Neural cell (in vitro differentiated cells): ENCODE results near the gene OR13G1.

Experiments used
- EP300 ChIP-seq: fragments of 450-650 bp; conservative IDR thresholded peaks from 2 replicates; pipeline ENCODE4 v1.6.1; 2014; ENCODE audit warnings: antibody characterized with exemption, mild to moderate bottlenecking, moderate library complexity; ENCODE audit not compliant: poor library complexity, severe bottlenecking
- EZH2 ChIP-seq: fragments of 200-600, 300-800 bp; shearing (Covaris generic), sonication (generic); IDR thresholded peaks from 2 replicates; pipeline ENCODE4 v1.6.1; 2014; ENCODE audit warnings: antibody characterized with exemption, low read length, borderline replicate concordance, mild to moderate bottlenecking; ENCODE audit not compliant: insufficient read depth, poor library complexity, severe bottlenecking
- MXI1 ChIP-seq: fragments of 450-650 bp; conservative IDR thresholded peaks from 2 replicates; pipeline ENCODE4 v1.6.1; 2014; ENCODE audit warnings: antibody characterized with exemption, mild to moderate bottlenecking; ENCODE audit not compliant: poor library complexity, severe bottlenecking
- POLR2AphosphoS5 ChIP-seq: IDR thresholded peaks from 2 replicates; pipeline ENCODE4 v1.6.1; 2012
- TAF1 ChIP-seq: IDR thresholded peaks from 2 replicates; pipeline ENCODE4 v1.6.1; 2012; ENCODE audit warnings: low read depth
- TF ChIP-seq, protein P1 (sequence below): fragments of 450-650 bp; IDR thresholded peaks from 2 replicates; pipeline ENCODE4 v1.5.1; 2014; ENCODE audit warnings: antibody characterized with exemption, mild to moderate bottlenecking, moderate library complexity; ENCODE audit not compliant: poor library complexity, severe bottlenecking
- TF ChIP-seq, protein P2 (sequence below): IDR thresholded peaks from 2 replicates; pipeline ENCODE4 v1.6.1; 2012; ENCODE audit warnings: borderline replicate concordance

DNA sequence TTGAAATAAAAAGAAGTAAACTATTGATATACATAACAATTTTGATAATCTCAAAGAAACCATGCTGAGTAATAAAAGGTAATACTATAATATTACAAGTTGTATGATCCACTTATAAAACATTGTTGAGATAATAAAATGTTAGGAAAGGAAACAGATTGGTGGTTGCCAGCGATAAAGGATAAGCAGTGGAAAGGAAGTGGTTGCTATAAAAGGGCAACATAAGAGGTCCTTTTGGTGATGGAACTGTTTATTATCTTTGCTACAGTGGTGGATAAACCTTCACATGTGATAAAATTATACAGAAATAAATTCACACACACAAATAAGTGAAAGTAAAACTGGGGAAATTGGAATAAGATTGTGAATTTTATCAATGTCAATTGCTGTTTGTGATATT lies 21.8 kb upstream of the OR13G1 start:
- TF ChIP-seq, protein P1, sequence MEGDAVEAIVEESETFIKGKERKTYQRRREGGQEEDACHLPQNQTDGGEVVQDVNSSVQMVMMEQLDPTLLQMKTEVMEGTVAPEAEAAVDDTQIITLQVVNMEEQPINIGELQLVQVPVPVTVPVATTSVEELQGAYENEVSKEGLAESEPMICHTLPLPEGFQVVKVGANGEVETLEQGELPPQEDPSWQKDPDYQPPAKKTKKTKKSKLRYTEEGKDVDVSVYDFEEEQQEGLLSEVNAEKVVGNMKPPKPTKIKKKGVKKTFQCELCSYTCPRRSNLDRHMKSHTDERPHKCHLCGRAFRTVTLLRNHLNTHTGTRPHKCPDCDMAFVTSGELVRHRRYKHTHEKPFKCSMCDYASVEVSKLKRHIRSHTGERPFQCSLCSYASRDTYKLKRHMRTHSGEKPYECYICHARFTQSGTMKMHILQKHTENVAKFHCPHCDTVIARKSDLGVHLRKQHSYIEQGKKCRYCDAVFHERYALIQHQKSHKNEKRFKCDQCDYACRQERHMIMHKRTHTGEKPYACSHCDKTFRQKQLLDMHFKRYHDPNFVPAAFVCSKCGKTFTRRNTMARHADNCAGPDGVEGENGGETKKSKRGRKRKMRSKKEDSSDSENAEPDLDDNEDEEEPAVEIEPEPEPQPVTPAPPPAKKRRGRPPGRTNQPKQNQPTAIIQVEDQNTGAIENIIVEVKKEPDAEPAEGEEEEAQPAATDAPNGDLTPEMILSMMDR = no peak
- TF ChIP-seq, protein P2, sequence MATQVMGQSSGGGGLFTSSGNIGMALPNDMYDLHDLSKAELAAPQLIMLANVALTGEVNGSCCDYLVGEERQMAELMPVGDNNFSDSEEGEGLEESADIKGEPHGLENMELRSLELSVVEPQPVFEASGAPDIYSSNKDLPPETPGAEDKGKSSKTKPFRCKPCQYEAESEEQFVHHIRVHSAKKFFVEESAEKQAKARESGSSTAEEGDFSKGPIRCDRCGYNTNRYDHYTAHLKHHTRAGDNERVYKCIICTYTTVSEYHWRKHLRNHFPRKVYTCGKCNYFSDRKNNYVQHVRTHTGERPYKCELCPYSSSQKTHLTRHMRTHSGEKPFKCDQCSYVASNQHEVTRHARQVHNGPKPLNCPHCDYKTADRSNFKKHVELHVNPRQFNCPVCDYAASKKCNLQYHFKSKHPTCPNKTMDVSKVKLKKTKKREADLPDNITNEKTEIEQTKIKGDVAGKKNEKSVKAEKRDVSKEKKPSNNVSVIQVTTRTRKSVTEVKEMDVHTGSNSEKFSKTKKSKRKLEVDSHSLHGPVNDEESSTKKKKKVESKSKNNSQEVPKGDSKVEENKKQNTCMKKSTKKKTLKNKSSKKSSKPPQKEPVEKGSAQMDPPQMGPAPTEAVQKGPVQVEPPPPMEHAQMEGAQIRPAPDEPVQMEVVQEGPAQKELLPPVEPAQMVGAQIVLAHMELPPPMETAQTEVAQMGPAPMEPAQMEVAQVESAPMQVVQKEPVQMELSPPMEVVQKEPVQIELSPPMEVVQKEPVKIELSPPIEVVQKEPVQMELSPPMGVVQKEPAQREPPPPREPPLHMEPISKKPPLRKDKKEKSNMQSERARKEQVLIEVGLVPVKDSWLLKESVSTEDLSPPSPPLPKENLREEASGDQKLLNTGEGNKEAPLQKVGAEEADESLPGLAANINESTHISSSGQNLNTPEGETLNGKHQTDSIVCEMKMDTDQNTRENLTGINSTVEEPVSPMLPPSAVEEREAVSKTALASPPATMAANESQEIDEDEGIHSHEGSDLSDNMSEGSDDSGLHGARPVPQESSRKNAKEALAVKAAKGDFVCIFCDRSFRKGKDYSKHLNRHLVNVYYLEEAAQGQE = no peak
- TF ChIP-seq TAF1 (no peak), POLR2AphosphoS5 (no peak), MXI1 (no peak), EZH2 (no peak), EP300 (no peak)
